ENCODE results near the gene ANKS1B.

The ANKS1B gene

GRCh38 chr12:99704036-99704435, 280.7 kb downstream of the ANKS1B start:
- TF ChIP-seq TCF4 (CRISPR knock-in tag; IDR thresholded peaks at IDR 0.05; ENCODE audit: borderline replicate concordance) = no peak
- TF ChIP-seq PATZ1 (CRISPR knock-in tag; IDR thresholded peaks at IDR 0.05; ENCODE audit: borderline replicate concordance) = no peak
- no peak for TF ChIP-seq ISL1 (CRISPR knock-in tag; IDR thresholded peaks at IDR 0.05)
- TF ChIP-seq, protein P1, sequence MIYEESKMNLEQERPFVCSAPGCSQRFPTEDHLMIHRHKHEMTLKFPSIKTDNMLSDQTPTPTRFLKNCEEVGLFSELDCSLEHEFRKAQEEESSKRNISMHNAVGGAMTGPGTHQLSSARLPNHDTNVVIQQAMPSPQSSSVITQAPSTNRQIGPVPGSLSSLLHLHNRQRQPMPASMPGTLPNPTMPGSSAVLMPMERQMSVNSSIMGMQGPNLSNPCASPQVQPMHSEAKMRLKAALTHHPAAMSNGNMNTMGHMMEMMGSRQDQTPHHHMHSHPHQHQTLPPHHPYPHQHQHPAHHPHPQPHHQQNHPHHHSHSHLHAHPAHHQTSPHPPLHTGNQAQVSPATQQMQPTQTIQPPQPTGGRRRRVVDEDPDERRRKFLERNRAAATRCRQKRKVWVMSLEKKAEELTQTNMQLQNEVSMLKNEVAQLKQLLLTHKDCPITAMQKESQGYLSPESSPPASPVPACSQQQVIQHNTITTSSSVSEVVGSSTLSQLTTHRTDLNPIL (CRISPR knock-in tag; IDR thresholded peaks at IDR 0.05; ENCODE audit: low read depth) = no peak
- TF ChIP-seq ESRRG (CRISPR knock-in tag; IDR thresholded peaks at IDR 0.05) = no peak
- TF ChIP-seq, protein P2, sequence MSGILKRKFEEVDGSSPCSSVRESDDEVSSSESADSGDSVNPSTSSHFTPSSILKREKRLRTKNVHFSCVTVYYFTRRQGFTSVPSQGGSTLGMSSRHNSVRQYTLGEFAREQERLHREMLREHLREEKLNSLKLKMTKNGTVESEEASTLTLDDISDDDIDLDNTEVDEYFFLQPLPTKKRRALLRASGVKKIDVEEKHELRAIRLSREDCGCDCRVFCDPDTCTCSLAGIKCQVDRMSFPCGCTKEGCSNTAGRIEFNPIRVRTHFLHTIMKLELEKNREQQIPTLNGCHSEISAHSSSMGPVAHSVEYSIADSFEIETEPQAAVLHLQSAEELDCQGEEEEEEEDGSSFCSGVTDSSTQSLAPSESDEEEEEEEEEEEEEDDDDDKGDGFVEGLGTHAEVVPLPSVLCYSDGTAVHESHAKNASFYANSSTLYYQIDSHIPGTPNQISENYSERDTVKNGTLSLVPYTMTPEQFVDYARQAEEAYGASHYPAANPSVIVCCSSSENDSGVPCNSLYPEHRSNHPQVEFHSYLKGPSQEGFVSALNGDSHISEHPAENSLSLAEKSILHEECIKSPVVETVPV (CRISPR knock-in tag; IDR thresholded peaks at IDR 0.05) = no peak
- no peak for TF ChIP-seq PPARA (CRISPR knock-in tag; IDR thresholded peaks at IDR 0.05; ENCODE audit: borderline replicate concordance)
- no peak for TF ChIP-seq ZC3H10 (CRISPR knock-in tag; IDR thresholded peaks at IDR 0.05)
- TF ChIP-seq OSR1 (CRISPR knock-in tag; IDR thresholded peaks at IDR 0.05) = no peak
- no peak for TF ChIP-seq TOX (CRISPR knock-in tag; IDR thresholded peaks at IDR 0.05; ENCODE audit: borderline replicate concordance)
- TF ChIP-seq ARNTL (CRISPR knock-in tag; IDR thresholded peaks at IDR 0.05; ENCODE audit: borderline replicate concordance, low read depth) = no peak
- TF ChIP-seq GLIS3 (CRISPR knock-in tag; IDR thresholded peaks at IDR 0.05) = no peak
- no peak for TF ChIP-seq ZNF70 (CRISPR knock-in tag; IDR thresholded peaks at IDR 0.05)
- TF ChIP-seq, protein P3, sequence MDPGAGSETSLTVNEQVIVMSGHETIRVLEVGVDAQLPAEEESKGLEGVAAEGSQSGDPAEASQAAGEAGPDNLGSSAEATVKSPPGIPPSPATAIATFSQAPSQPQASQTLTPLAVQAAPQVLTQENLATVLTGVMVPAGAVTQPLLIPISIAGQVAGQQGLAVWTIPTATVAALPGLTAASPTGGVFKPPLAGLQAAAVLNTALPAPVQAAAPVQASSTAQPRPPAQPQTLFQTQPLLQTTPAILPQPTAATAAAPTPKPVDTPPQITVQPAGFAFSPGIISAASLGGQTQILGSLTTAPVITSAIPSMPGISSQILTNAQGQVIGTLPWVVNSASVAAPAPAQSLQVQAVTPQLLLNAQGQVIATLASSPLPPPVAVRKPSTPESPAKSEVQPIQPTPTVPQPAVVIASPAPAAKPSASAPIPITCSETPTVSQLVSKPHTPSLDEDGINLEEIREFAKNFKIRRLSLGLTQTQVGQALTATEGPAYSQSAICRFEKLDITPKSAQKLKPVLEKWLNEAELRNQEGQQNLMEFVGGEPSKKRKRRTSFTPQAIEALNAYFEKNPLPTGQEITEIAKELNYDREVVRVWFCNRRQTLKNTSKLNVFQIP (CRISPR knock-in tag; IDR thresholded peaks at IDR 0.05; ENCODE audit: borderline replicate concordance, low read depth) = no peak
- no peak for TF ChIP-seq ZNF565 (CRISPR knock-in tag; conservative IDR thresholded peaks at IDR 0.05; ENCODE audit: low read depth)
- no peak for TF ChIP-seq SNAI2 (CRISPR knock-in tag; IDR thresholded peaks at IDR 0.05)
- TF ChIP-seq, protein P4, sequence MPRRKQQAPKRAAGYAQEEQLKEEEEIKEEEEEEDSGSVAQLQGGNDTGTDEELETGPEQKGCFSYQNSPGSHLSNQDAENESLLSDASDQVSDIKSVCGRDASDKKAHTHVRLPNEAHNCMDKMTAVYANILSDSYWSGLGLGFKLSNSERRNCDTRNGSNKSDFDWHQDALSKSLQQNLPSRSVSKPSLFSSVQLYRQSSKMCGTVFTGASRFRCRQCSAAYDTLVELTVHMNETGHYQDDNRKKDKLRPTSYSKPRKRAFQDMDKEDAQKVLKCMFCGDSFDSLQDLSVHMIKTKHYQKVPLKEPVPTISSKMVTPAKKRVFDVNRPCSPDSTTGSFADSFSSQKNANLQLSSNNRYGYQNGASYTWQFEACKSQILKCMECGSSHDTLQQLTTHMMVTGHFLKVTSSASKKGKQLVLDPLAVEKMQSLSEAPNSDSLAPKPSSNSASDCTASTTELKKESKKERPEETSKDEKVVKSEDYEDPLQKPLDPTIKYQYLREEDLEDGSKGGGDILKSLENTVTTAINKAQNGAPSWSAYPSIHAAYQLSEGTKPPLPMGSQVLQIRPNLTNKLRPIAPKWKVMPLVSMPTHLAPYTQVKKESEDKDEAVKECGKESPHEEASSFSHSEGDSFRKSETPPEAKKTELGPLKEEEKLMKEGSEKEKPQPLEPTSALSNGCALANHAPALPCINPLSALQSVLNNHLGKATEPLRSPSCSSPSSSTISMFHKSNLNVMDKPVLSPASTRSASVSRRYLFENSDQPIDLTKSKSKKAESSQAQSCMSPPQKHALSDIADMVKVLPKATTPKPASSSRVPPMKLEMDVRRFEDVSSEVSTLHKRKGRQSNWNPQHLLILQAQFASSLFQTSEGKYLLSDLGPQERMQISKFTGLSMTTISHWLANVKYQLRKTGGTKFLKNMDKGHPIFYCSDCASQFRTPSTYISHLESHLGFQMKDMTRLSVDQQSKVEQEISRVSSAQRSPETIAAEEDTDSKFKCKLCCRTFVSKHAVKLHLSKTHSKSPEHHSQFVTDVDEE (CRISPR knock-in tag; IDR thresholded peaks at IDR 0.05) = no peak
- no peak for TF ChIP-seq ZNF8 (CRISPR knock-in tag; IDR thresholded peaks at IDR 0.05)
- no peak for ATAC-seq

DNA sequence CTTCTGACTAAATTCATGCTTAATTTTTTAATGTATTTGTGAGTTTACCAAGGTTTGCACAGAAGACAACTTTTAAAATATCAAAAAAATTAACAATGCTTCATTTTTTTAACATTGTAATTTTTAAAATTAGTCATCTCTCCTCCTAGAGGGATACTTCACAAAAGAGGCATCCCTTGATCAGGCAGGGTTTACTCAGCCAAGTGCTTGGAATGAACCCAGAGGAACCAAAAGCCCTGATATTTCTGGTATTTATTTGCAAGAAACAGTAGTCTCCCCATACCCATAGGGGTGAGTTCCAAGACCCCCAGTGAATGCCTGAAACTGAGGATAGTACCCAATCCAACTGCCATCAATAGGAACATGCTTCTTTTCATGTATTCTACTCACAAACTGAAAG, 284.7 kb downstream of the ANKS1B start:
- no peak for ATAC-seq
- TF ChIP-seq, protein P2 (CRISPR knock-in tag; IDR thresholded peaks at IDR 0.05) = no peak
- TF ChIP-seq OSR1 (CRISPR knock-in tag; IDR thresholded peaks at IDR 0.05) (no peak), ARNTL (CRISPR knock-in tag; IDR thresholded peaks at IDR 0.05; ENCODE audit: borderline replicate concordance, low read depth) (no peak), ZNF8 (CRISPR knock-in tag; IDR thresholded peaks at IDR 0.05) (no peak), PPARA (CRISPR knock-in tag; IDR thresholded peaks at IDR 0.05; ENCODE audit: borderline replicate concordance) (no peak), PATZ1 (CRISPR knock-in tag; IDR thresholded peaks at IDR 0.05; ENCODE audit: borderline replicate concordance) (no peak), RARB (CRISPR knock-in tag; IDR thresholded peaks at IDR 0.05) (no peak), ESRRG (CRISPR knock-in tag; IDR thresholded peaks at IDR 0.05) (no peak), TOX (CRISPR knock-in tag; IDR thresholded peaks at IDR 0.05; ENCODE audit: borderline replicate concordance) (no peak), ZC3H10 (CRISPR knock-in tag; IDR thresholded peaks at IDR 0.05) (no peak), SNAI2 (CRISPR knock-in tag; IDR thresholded peaks at IDR 0.05) (no peak)
- TF ChIP-seq, protein P1 (CRISPR knock-in tag; IDR thresholded peaks at IDR 0.05; ENCODE audit: low read depth) = no peak
- TF ChIP-seq, protein P4 (CRISPR knock-in tag; IDR thresholded peaks at IDR 0.05) = no peak
